Ecto neural progenitor cell (in vitro differentiated cells): ENCODE results near the gene MIB1.
"Not testable (repeated sequence)": the region's sequence is repeated elsewhere in the genome, so short reads cannot be mapped to it uniquely, and the experiment has no call there.

Experiments
- DNase-seq: peaks from one replicate; pipeline ENCODE4 v3.0.0-alpha.2; 2018; ENCODE audit warnings: low spot score

MIB1 gene

GRCh38 chr18:21743166-21743832 is 2.7 kb downstream of the MIB1 start:
- DNase-seq, result no peak

GRCh38 chr18:21745231-21745630 is 4.6 kb downstream of the MIB1 start:
- DNase-seq, result no peak

GRCh38 chr18:21747268-21747667 is 6.7 kb downstream of the MIB1 start:
- no peak for DNase-seq

- no peak for DNase-seq
Measured at GRCh38 chr18:21747764-21748693, 7.4 kb downstream of the MIB1 start.

GRCh38 chr18:21757833-21758232 is 17.2 kb downstream of the MIB1 start:
- no peak for DNase-seq

- no peak for DNase-seq
Measured at GRCh38 chr18:21759836-21760235, 19.2 kb downstream of the MIB1 start.

- DNase-seq, result no peak
Measured at GRCh38 chr18:21760321-21760720, 19.7 kb downstream of the MIB1 start.

GRCh38 chr18:21761471-21762115 is 21.0 kb downstream of the MIB1 start:
- no peak for DNase-seq

GRCh38 chr18:21762181-21762772 is 21.7 kb downstream of the MIB1 start:
- DNase-seq, result no peak

- DNase-seq, result no peak
Measured at GRCh38 chr18:21763846-21764646, 23.5 kb downstream of the MIB1 start.

GRCh38 chr18:21769206-21769605 is 28.6 kb downstream of the MIB1 start:
- DNase-seq, result no peak

GRCh38 chr18:21774722-21775121 is 34.1 kb downstream of the MIB1 start:
- DNase-seq, result no peak

- DNase-seq, result no peak
Measured at GRCh38 chr18:21777814-21778213, 37.2 kb downstream of the MIB1 start.

GRCh38 chr18:21786526-21786925 is 45.9 kb downstream of the MIB1 start:
- no peak for DNase-seq

- DNase-seq, result not testable (repeated sequence)
Measured at GRCh38 chr18:21796089-21796488, 55.5 kb downstream of the MIB1 start.

GRCh38 chr18:21798126-21798525 is 57.5 kb downstream of the MIB1 start:
- no peak for DNase-seq

GRCh38 chr18:21799721-21800120 is 59.1 kb downstream of the MIB1 start:
- no peak for DNase-seq

- no peak for DNase-seq
Measured at GRCh38 chr18:21803495-21803894, 62.9 kb downstream of the MIB1 start.

GRCh38 chr18:21805771-21806366 is 65.3 kb downstream of the MIB1 start:
- DNase-seq, result no peak

GRCh38 chr18:21808185-21808584 is 67.6 kb downstream of the MIB1 start:
- DNase-seq, result no peak

- no peak for DNase-seq
Measured at GRCh38 chr18:21809725-21810124, 69.1 kb downstream of the MIB1 start.
